NAMALWA (cell line): ENCODE measurements around the gene ALPL.

Experiments
- DNase-seq: peaks from one replicate; pipeline ENCODE4 v3.0.0-alpha.2; 2015; ENCODE audit warnings: low spot score

ALPL gene

DNA sequence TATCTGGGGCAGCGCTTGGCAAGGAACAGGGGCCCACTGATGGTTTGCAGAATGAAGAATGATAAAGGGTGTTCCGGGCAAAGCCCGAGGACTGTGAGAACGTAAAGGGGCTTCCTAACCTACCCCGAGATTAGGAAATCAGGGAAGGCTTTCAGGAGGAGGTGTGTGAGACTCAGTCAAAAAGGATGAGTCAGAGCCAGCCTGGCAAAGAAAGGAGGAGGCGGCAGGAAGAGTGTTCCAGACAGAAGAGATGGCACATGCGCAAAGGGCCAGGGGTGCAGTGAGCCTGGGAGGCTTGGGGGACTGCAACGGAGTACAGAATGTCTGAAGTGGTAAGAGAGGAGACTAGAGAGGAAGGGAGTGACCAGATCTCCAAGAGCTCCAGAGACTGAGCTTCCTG is 89.7 kb downstream of the ALPL start:
- no peak for DNase-seq

DNA sequence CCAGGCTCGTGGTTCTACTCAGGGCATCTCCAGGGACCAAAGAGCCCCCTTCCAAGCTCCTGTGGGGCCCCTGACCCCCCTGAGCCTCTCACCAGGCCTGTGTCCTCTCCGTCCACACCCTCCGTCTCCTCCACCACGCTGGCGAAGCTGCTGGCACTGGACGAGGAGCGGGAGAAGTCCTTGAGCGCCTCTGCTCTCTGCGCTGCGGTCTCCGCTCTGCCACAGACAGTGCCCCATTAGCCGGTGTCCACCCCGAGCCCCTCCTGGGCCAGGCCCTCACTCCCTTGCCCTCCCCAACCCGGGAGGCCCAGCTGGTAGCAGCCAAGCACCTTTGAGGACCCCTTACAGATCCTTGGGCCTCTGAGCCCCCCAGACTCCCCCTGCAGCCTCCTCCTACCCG is 90.2 kb downstream of the ALPL start:
- DNase-seq = no peak

DNA sequence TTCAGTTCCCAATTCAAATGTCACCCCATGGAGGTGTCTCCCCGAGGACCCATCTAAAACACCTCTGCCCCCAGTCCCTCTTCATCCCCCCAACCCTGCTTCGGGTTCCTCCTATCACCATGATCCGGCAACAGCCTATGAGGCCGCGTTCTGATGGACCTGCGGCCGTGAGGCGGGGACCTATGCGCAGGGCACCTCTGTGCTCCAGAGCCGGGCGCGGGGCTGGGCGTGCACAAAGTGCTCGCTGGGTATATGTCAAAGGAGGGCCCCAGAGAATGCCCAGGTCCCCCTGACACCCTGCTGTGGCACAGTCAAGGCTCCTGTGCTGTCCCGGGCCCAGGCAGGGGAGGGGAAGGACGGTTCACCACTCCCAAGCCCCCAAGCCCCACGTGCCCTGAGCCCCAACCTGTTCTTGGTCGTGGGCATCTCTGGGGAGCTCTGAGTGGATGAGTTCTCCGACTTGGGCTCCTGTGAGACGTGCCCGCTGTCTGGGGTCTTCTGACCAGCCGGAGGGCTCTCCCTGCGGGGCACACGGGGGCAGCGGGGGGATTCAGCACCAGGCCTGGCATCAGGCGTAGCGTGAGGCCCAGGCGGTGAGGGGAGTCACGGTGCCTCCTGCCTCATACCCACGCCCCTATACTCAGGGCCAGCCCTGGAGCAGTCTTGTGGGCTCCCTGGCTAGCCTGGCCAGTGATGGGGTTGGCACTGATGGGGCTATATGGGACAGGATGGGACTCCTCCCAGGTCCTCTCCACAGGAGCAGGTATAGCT is 92.2 kb downstream of the ALPL start:
- no peak for DNase-seq

DNA sequence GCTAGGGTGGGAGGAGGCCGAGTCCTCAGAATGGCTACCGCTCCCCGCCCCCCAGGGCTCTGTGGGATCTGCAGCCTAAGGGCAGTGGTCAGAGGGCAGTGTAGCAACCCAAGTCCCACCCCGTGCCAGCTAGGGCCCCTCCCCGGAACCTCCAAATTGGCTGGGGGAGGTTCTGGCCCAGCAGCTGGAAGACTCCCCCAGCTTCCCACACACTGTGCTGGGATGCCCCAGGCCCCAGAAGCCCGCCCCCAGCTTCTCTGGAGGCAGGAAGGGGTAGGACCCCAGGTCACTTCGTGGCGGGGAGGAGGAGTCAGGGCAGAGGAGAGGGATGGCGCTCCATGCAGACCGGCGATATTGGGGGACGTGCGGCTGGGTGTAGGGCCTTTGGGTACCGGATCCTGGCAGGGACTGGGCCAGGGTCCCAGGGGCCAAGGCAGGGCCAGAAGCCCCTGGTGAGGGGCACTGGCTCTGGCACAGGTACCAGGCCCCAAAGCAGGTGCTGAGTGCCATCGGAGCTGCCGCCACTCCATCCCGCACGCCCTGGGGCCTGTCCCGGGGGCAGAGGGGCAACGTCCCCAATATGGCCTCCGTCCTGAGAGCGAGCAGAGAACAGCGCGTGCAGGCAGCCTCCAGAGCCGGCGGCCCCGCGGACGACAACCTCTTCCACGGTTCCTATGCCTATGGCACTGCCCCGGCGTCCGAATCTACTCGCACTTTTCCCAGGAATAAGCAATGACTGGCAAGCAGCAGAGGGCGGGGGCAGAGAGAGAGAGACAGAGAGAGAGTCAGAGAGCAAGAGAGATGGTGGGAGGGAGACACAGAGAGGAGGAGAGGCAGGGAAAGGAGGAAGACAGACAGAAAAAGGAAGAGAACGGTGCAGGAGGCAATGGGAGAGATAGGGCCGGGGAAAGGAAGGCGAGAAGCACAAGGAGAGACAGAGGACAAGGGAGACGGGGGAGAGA is 94.2 kb downstream of the ALPL start:
- DNase-seq = no peak

DNA sequence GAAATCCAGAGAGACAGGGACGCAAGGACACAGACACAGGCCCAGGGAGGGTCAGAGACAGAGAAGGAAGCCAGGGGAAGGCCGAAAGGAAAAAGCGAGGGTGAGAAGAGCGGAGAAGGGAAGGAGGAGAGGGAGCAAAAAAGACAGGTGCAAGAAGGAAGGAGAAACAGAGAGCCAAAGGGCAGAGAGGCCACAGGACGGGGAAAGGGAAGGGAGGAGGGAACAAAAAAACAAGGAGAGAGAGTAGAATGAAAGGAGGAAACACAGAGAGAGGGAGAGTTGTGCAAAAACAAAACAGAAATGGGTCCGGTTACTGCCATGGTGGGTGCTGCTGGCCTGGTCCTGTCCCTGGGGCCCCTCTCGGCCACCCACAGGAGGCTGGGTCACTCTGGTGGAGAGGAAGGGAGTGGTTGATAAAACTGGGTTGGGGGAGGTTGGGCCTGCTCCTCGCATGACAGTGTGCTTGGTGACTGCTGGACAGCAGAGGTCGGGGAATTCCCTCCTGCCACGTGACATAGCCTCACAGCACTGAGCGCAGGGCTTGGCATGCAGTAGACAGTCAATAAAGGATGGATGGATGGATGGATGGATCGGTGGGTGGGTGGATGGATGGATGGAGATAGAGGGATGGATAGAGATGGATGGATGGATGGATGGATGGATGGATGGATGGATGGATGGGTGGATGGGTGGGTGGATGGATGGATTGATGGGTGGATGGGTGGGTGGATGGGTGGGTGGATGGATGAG is 95.2 kb downstream of the ALPL start:
- DNase-seq = no peak

DNA sequence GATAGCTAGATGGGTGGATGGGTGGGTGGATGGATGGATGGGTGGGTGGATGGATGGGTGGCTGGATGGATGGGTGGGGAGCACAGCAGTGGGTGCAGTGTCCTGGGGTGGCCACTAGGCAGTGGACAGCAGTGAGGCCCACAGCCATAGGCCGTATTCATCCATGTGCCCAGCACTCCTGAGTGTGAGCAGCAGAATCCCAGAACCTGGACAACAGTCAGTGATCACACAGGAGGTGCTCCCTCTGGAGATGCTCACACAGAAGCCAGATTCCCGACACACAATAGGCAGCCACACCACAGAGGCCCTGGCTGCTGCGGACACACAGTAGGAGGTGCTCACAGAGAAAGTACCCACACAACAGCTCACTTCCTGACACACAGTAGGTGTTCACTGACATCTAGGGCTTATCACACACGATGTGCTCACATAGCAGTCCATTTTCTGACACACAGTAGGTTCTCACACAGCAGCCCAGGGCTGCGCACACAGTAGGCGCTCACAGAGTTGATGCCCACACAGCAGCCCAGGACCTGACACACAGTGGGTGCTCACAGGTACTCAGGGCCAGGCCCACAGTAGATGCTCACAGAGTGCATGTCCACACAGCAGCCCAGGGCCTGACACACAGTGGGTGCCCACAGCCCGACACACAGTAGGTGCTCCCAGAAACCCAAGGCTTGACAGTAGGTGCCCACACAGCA is 95.9 kb downstream of the ALPL start:
- DNase-seq = no peak

DNA sequence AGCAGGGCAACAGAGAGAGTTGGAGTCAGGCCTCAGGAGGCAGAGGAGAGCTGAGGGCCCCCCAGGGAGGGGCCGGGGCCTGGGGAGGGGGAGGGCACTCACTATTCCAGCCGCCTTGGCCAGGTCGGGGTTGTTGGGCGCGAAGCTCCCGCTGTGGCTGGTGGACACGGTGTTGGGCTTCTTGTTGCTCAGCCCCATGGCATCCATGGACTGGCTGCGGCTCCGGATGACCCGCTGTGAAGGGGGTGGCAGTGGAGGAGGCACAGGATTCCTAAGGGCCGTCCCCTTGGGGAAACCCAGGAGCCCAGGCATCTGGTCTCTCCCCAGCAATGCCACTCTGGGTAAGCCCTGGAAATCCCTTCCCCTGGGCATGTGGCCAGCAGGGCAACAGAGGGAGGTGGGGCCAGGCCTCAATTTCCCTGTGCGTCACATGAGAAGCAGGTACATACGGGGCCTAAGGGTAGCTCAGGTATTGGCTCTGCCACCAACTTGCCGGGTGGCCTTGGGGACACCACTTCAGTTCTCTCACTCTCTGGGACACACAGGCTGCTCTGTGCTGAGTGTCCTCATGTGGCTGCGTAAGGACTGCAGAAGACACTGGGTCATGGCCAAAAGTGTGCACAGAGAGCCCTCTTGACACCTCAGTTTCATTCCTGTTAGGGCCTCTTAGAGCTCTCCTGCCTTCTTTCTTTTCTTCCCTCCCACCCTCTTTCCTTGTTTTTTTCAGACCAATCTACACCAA is 96.9 kb downstream of the ALPL start:
- no peak for DNase-seq

DNA sequence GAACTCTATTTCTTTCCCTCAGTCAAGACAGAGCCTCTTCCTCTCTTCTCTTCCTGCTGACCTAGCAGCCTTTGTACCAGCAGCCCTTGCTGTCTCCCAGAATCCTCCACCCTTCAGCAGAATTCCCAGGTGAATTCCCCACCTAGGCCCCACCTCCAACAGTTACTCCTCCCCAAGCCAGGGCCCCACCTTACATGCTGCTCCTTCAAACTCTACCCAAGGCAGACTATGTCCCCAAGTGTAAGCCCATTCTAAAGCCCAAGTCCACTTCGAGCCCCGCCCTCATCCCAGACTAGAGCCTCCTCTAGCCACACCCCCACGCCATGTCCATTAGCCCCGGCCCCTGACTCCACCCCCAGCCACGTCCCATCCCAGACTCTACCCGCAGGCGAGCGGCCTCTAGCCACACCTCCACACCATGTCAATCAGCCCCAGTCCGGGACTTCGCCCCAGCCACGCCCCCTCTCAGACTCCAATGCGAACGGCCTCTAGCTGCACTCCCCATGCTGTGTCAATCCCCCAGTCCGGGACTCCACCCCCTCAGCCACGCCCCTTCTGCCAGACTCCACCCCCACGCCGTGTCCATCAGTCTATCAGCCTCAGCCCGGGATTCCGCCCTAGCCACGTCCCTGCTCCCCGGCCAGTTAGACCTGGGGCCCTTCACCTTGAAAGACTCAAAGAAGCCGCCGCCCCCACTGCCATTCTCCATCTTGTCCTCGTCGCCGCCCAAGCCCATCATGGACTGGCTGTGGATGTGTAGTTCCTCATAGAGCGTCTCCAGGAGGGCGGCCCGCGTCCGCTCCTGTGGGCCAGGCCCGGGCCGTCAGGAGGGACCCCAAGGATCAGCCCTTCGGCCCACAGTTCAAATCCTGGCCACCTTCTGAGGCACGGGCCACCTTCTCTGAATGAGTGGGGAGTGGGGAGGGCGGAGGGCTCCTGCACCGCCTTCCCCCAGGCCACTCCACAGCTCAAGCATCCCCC is 98.6 kb downstream of the ALPL start:
- DNase-seq = peak; percentile 96

DNA sequence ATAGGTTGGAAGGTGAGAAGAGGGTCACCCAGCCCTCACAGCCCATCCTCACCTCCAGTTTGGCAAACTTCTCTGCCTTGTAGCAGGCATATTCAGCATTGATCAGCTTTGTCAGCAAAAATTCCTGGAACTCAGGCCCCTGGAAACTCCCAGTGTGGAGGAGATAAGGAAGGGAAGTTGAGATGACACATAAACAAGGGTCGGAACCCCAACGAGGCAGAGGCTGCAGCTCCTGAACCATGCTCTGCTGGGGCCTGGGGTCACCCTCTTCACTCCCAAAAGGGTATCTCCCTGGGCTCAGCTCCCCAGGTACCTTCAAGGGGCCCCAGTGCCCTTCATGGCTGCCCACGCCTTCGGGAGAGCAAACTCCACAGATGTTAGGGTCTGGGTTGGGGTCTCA is 99.6 kb downstream of the ALPL start:
- DNase-seq = no peak

DNA sequence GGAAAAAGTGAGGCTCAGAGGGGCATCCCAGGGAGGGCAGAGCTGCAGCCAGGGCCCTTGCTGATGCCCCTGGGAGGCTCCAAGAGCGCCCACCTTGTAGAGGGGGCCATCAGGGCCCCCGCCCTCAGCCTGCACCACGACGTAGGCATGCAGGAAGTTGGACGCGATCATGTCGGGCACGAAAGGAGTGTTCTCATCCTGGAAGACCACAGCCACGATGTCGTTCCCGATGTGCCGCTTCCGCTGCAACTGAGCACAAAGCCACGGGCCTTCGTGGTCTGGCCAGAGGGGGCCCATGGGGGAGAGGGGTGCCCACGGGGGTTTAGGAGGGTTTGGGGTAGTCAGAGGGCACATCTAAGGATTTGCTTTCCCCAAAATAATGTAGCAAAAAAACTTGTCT is 100.8 kb downstream of the ALPL start:
- no peak for DNase-seq

DNA sequence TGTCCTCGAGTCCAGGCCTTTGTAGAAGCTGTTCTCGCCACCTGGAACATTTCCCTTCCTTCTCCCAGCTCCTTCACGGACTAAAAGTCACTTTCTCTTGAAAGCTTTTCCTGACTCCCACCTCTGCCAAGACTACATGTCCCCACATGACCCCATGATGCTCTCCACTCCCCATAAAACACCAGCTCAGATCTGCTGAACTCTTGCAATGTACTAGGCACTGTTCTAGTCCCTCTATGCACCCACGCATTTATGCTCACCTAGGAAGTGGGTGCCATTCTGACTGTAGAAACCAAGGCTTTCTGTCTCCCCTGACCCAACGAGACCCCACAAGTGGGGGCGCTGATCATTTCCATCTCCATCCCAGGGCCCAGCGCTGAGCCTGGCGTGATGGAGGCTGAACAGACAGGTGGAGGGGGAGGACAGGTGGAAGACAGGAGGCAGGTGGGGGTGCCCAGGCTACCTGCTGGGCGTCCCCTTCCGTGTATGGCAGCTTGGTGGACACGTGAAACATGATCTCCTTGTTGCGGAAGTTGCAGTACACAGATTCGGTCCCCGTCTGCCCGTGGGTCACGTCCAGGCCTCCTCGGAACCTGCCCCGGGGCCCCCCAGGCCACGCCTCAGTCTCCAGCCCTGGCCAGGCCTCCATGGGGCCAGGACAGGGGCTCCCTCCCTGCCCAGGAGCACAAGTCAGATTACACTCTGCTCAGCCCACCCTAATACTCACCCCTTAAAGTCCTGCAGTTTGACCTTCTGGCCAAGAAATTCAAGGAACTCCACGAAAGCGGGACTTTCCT is 102.0 kb downstream of the ALPL start:
- DNase-seq = no peak

DNA sequence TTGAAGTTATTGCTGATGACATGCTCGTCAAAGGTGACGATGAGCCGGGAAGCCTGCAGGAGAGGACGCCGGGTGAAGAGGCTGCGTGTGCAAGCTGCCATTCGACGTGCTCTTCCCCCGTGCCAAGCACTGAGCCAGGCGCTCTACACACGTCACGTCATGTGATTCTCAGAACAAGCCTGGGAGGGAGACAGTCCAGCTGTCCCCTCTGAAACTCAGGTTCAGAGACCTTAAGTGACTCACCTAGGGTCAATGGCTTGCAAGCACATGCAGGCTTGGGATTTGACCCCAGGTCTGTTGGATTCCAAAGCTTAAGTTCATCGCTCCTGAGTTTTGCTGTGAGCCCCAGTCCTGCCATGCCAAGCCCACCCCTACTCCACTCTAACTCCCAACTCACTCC is 102.8 kb downstream of the ALPL start:
- DNase-seq = no peak

DNA sequence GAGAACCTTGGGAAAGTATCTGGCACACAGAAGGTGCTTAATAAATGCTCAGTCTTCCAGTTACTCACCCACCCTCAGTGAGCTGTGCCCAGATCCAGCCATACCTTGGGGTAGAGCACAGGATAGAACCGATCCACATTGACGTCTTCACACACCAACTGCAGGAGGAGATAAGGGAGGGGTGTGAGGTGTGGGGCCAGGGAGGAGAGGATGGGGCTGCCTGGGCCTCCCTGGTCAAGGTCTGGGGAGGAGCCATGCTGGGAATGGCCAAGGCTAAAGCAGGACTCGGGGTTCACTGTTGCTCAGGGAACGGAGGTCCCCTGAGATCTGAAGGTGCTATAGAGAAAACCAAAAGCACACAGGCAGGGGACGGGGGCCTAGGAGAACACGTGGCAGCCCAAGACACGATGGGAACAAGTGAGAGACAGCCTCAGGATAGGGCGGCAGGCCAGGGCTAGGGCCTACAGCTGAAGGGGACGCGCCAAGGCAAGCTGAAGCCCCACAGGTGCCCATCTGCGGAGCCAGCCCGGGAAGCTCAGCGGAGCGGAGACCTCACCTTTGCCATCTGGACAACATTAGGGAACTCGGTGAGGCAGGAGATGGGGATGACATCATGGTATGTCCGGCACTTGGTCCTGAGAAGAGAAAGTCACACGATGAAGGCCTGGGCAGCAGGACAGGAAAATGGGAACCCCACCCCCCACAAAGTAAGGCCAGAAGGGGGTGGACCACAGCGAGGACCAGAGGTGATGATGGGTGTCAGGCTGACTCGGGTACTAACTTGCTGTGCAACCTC is 104.0 kb downstream of the ALPL start:
- DNase-seq = no peak

DNA sequence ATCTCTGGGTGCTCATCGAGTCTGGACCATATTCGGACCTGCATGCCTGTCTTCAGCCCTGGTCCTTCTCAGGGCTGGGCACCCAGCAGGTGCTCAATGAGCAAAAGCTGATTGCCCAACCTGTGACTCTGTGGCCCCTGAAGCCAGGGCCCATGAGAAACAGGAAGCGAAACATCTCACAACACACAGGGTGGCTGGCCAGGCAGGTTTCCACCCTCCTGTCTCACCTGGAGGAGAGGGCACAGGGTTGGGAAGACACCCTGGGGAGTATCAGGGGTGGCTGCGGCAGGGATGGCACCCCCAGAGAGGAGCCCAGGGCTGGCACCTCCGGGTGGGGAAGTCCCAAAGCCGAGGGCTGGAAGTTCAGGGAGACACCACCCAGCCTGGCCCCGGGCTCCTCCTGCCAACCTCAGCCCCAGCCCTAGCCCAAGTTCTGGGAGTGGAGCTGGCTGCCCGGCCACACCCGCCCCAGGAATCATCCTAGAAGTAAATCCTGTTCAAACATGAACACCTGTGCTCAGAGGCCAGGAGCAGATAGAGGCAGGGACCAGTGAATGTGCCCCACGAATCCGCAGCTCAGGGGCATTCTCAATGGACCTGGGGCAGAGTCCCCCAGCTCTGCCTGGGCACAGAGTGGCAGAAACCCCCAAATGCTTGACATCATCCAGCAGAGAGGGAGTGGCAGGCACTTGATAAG is 105.3 kb downstream of the ALPL start:
- DNase-seq = no peak

DNA sequence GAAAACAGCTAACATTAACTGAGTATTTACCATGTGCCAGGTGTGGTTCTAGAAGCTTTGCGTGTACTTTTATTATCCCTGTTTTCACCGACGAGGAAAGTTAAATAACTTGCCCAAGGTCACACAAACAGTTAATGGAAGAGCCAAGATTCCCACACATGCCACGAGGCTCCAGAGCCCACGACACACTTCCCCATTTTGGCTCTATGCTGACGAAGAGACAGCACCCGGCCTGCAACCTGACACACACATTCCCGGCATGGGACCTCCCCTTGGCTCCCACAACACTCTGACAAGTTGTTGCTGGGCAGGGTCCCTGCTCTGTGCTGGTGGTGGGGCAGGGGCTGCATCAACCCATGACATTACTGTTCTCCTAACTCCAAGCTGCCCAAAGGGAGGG is 107.1 kb downstream of the ALPL start:
- DNase-seq = no peak

DNA sequence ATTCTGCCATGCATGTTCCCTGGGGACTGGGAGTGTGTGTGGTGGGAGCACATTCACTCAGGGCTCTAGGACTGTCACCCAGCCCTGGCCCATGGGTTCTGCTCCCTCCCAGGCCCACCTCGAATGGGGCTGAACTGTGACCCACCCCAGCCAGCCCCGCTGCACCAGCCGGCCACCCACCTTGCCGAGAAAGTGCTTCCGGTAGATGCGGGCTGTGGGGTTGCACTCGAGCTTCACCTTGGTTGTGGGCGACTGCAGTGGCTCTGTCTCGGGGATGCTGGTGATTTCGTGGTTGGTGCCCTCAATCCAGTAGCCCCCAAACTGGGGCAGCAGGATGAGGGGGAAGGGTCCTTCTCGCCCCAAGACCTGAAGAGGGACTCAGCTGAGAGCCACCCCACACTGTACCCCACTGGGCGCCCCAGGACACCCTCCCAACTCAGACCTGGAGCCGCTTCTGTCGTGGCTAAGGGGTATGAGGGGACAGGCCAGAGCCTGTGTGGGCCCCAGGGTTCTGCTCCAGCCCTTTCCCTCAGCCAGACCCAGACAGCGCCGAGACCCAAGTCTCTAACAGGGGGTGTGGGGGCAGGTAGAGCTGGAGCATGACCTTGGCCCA is 108.0 kb downstream of the ALPL start:
- DNase-seq = no peak

DNA sequence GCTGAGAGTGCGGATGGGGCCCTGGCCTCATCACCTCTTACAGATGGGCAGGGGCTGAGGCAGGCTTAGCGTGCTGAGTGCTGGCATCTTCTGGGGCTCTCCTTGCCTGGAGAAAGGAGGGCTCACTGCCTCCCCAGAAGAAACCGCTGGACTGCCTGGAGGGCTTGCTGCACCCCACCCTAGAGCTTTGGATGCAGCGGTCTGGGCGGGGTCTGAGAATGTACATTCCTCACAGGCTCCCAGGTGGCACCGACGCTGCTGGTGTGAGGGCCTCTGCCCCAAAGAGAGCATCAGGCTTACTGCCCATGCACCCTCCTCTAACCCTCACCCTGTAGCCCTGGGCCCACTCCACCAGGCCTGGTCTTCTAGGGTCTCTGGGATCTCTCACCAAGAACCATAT is 108.8 kb downstream of the ALPL start:
- DNase-seq = no peak
